ENCODE measurements around the gene CNIH3.
"Not testable (repeated sequence)": the region's sequence is repeated elsewhere in the genome, so short reads cannot be mapped to it uniquely, and the experiment has no call there.

The CNIH3 gene

DNA sequence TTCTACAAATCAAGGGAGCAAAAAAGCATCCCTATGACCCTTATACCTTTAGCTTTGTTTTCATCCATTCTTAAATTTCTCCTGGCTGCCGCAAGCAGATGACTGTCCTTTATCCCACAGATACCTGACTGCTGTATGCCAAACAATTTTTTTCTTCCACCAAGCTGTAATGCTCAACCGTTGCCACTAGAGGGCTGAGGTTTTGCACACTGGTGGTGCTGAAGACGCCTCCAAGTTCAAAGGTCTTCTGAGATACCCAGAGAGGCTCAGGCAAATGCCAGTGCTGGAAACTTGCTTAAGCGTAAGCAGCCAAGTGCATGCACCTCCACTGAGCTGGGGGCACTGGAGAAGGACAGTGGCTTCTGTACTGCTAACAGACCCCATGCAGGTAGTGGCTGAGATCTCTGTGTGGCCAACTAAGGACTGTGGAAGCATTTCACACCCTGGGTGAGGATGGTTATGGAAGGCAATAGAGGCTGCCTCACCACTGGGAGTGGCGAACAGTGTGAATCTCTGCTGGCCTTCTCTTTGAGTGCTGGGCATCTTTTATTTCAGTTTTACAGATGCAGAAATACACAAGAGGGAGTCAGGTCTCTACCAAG is 28.5 kb downstream of the CNIH3 start:
- DNase-seq, result peak; percentile 54

DNA sequence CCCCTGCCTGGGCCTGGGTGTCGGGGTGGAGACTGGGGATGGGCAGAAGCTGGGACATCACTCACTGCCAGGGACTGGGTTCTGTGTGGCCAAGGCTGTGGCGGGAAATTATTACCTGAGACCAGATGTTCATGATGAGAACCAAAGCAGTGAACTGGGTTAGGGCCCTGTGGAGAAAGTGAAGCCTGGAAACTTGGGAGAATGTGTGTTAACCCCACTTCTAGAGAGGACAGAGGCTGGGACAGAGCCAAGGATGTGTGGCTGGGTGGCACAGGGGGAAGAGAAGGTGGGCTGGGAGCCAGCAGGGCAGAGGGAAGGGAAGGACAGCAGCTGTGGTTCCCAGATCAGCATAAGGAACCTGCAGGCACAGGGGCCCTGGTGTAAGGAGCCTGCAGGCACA is 31.3 kb downstream of the CNIH3 start:
- no peak for DNase-seq

DNA sequence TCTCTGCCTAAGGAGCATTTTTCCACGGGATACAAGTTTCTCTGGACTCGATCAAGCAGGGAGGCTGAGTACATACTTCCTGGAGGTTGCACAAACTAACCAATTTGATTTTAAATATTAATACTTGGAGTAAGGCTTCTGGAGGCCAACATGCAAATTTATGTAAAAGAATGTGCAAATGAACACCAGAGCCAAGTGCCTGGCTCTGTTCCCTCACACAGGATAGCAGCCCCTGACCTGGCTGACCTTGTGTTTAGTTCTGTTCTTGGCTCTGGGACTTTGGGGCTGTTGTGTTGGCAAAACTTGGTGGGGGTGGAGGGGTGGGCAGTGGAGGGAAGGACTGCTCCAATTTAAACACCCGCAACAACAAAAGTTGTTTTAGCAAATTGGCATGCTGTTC is 34.2 kb downstream of the CNIH3 start:
- no peak for DNase-seq

DNA sequence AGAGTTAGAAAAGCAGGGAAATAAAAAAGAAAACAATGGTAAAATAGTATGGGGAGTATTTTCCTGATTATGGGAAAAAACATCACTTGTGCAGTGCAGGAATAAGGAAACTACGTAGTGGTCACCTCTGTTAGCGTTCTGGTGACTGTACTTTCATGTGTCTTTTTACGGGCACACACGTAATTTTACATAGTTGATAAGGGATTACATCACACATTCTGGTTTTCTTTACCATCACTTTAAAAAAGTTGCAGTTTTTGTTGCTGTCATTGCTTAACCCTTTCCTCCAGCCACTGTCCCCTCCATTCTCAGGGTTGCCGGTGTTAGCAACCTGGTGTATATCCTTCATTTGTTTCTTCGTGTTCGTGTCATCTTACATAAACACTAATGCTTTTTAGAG is 35.1 kb downstream of the CNIH3 start:
- no peak for DNase-seq

DNA sequence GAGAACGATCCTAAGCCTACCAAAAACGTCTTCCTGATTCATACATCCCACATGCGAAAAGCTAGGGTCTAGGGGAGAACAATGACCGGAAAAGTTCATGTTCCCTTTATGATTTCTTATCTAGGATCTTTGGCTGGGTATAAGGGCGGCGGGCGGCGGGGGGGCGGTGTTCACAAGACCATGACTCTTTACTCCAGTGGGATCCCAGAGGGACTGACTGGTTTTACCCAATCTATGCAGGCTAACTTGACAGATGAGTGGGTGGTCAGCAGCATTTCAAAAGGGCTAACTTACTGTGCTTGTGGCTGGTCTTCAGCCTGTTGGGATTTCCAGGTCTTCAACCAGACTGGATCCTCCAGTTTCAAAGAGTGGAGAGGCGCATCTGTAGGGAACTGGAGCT is 40.3 kb downstream of the CNIH3 start:
- DNase-seq, result no peak

DNA sequence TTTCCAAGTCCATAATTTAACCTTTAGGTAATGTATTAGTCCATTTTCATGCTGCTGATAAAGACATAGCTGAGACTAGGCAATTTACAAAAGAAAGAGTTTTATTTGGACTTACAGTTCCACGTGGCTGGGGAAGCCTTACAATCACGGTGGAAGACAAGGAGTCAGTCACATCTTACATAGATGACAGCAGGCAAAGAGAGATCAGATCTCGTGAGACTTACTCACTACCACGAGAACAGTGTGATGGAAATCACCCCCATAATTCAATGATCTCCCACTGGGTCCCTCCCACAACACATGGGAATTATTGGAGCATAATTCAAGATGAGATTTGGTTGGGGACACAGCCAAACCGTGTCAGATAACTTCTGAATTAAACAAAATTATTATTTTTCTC is 44.0 kb downstream of the CNIH3 start:
- DNase-seq, result no peak

DNA sequence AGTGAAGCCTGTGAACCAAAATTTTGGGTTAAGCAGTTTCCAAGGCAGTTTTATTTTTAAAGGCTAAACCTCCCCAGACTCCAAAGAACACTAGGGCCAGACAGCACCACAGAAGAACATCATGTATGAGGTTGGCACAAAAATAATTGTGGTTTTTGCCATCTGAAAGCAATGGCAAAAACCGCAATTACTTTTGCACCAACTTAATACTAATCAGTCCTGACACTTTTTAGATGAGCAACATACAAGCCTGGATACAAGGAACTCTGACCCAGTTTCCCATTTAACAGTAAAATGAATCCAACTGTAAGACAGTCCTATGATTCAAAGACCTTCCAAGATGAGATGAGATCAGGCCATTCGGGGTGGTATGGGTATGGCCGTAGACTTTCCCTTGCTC is 46.8 kb downstream of the CNIH3 start:
- DNase-seq, result no peak

DNA sequence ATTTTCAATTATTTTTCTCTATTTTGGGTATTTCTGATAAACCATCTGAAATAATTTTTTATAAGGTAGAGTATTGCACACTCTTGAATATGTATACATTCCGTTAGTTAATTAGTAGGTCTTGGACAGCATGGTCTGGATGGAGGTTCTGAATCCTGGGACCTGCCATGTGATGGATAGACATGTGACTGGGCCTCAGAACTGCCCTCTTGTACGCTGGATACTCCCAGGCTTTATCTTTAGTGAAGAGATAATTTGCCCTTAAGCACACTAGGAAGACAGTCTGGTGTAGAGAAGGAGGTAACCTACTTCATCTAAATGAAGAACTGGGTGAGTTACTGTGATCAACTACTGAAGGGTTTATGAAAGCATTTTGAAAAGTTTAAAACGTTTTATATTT is 48.9 kb downstream of the CNIH3 start:
- DNase-seq, result no peak

DNA sequence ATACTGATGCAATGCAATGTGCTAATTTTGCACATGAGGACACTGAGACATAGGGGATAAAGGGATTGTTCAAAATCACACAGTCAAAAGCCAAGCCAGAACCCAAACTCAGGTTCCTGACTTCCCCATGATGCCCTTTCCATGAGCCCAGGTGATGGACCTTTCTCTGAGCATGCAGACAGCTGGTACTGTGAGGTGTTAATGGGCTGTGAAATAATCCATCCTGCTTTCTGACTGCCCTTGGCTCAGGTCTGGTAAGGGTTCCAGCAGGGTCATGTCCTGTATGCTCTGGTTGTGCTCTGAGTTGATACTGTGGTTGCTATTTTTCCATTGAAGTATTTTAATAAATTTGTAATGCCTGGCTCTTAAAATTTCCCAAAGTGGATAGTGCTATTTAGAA is 50.0 kb downstream of the CNIH3 start:
- no peak for DNase-seq

DNA sequence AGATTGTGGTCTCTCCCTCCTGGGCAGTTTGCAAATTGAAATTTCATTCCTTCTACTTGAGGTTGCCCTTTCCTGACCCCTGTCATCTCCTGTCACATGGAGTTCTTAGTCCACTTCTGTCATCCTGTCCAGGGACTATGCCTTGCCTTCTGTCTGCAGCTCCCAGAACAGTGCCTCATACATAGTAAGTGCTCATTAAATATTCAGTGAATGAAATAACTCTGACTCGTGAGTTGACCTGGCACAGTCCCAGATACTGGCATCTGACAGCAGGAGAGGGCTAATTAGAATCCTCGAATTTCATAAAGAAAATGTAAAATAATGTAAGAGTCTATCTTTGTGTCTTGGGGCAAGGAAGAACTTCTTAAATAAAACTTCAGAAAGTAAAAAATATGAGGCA is 50.8 kb downstream of the CNIH3 start:
- no peak for DNase-seq

DNA sequence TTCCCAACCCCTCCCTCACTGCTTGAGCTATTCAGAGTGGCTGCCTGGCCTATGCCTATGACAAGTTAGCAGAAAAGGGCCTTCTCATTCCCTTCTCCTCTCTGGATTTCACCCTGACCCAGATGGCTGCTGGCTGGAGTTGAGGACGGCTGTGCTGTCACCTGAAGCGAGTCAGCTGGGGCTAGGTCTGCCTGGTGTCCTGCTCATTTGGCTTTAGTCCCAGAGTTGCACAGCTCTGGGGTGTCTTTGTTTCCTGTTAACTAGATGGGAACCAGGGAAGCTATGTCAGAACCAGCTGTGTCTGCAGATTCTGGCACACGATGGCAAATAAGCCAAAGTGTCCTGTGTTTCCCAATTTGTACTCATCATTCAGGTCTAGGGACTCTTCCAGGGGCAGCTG is 52.9 kb downstream of the CNIH3 start:
- DNase-seq, result no peak

DNA sequence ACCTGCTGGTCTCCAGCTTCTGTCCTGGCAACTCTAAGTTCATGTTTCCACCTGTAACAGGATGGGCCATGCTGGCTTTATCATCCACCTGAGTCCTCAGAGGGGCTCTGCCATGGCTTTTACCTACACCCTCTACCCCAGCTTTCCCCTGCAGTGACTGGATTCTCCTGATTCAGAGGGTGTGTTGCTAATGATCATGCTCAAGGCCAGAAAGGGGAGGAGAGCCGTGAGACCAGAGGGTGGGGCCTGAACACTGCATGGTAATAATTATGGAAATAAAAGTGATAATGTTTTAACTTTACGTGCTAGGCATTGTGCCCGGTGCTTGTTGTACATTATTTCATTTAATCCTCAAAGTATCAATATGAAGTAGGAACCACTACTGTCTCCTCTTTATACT is 53.3 kb downstream of the CNIH3 start:
- DNase-seq, result no peak

DNA sequence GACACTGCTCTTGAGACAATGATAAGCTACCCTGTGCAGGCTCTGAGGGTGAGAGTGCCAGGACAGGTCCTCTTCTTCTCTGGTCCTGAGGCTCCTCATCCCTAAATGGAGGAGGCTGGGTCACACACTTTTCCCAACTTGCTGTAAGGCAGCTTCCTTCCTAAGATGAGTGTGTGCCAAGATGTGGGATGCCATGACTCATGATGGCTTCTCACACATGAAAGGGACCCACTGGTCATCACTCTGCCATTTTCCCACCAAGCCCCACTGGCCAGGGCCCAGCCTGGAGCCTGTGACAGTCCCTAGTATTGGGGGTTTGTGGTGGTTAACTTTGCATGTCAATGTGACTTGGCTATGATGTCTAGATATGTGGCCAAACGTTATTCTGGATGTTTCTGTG is 54.4 kb downstream of the CNIH3 start:
- DNase-seq, result no peak

DNA sequence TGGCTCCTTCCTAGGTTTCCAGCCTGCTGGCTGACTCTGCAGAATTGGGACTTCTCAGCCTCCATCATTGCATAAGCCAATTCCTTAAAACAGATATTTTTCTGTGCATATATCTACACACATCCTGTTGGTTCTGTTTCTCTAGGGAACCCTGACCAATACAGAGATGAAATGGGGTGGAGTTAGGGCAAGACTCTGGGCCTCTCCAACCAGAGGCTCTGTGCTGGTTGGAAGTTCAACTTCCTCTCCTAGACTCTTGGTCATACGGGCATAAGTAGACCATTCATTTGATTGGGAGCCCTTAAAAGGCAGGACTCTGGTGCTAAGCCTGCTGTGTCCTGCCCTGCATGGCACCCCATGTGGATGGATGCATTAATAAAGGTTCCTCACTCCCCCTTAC is 55.0 kb downstream of the CNIH3 start:
- DNase-seq, result no peak

DNA sequence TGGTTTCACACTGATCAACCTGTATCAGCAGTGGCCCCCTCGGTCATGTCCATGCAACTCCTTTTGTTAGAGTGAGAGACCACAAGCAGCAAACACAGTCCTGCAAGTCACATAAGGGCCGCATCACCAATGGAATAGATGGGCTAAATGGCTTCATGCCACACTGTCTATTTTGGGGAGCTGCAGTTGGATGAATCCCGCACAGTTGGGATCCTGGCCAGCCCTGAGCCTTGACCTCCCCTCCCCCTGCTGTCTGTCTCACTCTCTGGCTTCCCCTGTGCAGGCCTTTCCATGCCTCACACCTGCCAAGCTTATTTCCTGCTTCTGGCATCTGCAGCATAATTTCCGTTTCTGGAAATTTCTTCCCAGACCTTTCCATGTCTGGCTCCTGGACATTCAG is 57.0 kb downstream of the CNIH3 start:
- no peak for DNase-seq

DNA sequence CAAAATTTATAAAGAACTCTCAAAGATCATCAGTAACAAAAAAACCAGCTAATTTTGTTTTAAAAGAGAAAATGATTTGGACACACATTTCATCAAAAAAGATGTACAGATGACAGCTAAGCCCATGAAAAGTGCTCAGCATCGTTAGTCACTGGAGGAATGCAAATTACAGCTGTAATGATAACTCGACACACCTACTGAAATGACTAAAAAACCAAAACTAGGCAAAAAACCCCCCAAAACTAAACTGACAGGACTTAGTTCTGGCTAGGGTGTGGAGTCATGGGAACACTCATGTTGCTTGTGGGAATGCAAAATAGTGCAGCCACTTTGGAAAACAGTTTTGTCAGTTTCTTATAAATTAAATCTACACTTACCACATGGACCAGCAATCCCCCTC is 59.5 kb downstream of the CNIH3 start:
- no peak for DNase-seq

DNA sequence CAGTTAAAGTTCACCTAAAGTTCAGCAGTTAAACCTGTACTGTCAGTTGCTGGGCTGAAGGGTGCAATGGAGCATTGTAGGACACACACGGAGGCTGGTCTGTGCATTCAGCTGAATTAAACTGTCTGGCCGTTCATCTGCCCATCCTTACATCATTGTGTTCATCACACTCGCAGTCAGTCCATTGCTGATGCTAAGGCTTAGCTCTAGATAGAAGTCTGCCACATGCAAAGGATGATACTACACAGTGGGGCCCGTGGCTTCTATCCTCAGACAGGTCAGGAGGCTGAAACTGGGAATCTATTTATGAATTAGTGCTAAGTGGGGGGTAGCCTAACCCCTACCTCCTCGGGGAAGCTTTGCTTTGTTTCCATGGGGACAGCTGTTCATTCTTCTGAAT is 60.4 kb downstream of the CNIH3 start:
- no peak for DNase-seq

DNA sequence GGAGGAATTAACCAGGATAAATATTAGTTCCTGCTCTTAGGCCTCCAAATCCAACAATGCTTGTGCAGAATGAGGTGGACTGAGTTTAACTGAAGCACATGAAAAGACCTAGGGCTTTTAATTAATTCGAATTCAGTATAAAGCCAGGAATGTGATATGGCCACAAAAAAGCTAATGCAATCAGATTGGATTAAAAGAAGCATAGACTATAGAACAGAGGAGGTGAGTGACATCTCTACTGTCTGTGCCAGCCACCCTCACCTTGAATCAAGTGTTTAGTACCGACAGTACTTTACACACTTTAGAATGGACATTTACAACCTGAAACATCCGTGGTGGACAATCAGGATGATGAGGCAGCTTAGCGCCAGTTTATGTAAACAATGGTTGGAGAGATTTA is 62.1 kb downstream of the CNIH3 start:
- no peak for DNase-seq

DNA sequence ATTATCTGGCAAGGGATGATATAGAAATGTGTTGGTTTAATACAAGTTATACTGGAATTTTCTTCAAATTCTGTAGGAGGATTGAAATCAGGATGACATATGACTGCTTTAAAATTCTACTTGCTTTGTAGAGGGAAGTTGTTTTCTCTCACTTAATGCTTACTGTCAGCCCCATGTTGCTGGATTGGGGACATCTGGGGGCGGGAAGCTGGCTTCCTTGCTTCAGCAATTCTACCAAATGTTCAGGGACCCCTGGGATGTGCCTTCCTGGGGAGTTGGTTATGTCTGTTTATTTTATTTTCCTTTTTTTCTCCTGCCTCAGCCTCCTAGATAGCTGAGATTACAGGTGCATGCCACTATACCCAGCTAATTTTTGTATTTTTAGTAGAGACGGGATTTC is 63.5 kb downstream of the CNIH3 start:
- no peak for DNase-seq

DNA sequence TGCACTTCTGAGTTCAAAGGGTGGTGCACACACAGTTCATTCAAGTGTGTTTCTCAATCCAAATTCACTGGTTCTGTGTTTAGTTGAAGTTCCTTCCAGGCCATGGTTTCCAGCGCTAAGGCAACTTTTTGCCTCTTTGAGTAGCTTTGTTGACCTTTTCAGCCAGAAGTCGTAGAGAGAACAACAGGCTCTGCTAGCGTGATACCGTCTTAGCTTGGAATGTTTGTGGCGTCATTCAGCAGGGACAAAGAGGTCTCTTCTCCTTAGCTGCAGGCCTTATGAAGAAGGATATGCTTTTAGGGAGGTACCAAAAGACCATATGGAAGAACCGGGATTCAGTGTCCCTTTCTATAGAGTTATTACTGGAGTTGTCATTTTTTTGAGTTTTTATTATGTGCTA is 65.7 kb downstream of the CNIH3 start:
- DNase-seq, result no peak

DNA sequence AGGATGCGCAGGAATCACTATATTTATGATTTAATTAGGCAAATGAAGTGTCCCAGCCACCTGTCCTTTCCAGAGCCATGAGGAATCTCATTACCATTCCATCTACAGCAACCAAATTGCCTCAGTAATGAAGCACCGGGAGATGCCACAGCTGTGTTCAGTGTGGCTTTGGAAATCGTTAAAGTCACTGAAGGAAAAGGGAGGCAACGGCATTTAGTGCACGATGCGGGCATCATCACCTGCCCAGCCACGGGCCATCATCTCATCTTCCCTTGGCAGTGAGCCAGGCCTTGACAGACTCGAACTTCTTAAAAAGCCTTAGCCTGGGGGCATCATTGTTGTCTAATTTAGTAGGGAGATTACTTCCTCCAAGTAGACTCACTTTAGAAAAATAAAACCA is 67.8 kb downstream of the CNIH3 start:
- DNase-seq, result no peak

DNA sequence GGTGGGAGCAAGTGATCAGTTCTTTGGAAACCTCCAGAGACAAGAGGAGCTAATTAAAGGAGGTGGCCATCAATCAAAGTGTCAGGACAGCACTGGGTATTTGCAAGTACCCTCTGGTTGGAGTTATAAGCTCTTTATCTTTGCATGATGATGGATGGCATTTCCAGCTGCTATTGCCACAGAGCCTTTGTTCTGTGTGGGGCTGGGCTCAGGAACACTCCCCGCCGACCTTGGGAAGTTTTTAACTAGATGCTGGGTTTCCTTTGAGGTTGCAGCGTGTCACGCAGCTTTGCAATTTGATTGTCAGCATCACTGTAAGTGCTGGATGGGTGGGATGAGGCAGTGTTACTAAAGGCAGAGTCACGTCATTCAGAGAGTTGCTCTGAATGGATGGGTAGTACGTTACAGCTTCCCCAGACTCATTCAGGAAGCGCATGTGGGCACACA is 68.9 kb downstream of the CNIH3 start:
- no peak for DNase-seq

DNA sequence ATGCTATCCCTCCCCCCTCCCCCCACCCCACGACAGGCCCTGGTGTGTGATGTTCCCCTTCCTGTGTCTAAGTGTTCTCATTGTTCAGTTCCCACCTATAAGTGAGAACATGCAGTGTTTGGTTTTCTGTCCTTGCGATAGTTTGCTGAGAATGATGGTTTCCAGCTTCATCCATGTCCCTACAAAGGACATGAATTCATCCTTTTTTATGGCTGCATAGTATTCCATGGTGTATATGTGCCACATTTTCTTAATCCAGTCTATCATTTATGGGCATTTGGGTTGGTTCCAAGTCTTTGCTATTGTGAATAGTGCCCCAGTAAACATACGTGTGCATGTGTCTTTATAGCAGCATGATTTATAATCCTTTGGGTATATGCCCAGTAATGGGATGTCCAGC is 70.0 kb downstream of the CNIH3 start:
- not testable (repeated sequence) for DNase-seq

DNA sequence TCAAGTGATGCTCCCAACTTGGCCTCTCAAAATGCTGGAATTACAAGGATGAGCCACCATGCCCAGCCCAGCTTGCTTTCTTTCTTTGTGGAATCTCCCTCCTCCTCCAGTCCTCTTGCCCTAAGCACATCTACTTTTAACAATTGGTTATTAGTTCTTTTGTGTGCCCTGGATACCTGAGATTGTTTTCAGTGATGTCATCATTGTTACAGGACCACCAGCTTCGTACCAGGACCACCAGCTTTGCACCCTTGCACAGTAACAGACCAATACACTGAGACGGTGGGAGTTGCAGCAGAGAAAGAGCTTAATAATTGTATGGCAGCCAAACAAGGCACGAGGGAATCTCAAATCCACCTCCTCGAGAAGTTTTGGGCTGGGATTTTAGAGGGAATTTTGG is 71.3 kb downstream of the CNIH3 start:
- no peak for DNase-seq

DNA sequence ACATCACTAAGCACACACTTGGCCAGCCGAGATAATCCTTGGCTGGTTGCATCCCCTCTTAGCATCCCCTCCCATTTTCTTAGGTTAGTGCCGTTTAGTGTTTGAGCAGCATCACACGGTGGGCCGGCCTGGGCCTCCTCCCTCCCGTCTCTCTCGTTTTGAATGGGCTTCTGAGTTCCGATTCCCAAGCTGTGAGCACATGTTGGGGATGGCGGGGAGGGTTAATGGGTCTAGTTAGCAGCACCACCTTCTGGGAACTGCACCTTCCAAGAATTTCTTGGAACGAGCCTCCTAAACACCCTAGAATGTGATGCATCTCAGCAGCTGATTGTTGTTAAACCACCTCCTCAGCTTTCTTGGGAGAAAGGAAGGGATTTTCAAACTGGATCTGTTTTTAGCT is 73.3 kb downstream of the CNIH3 start:
- no peak for DNase-seq

DNA sequence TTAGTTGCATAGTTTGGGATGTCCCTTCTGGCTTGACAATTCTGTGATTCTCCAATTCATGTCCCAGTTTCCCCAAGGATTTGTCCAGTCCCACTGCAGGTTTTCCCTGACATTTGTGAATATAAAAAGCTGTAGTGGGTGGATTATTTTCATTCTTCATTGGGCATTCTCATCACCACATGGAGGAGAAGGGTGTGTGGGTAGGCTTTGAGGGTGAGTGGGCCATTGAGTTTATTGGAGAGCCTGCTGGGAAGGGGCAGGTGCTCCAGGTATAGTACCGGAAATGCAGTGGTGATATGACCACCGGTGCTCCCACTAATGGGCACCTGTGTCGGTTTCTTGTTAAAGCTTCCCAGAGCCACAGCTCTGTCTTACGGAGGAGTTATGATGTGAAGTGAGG is 74.5 kb downstream of the CNIH3 start:
- DNase-seq, result no peak

Data from stimulated activated CD4-positive, alpha-beta T cell treated with anti-CD3 and anti-CD28 coated beads, Interleukin-4, amount 100 ng/mL, for 24 hours (primary cell).